ENCODE data around the gene HYDIN.

The HYDIN gene

DNA sequence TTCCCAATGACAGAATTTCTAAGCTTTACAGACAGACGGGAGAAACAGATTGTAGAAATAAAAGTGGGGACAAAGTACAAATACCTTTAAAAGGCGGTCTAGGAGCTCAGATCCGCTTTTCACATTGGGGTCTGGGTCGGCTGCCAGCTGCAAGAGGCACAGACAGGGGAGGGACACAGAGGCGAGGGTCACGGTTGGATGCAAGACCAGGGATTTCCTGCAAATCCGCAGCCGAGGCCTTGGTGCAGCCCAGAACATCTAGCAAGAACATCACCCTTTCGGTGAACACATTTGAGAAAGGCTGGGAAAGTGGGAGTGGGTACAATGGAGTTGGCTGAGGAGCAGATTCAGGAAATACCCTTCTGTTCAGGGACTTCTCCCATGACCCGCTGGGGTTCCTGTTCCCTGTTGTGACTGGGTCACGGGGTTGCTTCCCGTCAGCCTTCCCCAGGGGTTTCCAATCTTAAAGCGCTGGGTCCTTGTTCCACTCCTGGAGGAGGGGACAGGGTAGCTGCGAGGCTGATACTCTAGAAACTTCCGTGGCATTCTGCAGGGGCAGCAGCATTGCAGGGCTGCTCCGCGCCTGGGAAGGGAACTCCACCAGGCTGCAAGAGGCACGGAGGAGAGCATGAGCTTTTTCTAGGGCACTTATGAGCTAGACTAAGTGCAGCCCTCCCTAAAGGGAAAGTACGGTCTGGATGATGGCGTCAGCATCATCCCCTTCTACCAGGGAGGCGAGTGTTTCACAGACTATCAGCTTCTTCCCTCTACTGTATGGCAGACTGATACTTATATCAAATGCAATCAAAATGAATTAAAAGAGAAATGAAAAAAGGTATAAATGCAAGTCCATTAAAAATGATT, 445.6 kb downstream of the HYDIN start:
- no peak for FAIRE-seq

DNA sequence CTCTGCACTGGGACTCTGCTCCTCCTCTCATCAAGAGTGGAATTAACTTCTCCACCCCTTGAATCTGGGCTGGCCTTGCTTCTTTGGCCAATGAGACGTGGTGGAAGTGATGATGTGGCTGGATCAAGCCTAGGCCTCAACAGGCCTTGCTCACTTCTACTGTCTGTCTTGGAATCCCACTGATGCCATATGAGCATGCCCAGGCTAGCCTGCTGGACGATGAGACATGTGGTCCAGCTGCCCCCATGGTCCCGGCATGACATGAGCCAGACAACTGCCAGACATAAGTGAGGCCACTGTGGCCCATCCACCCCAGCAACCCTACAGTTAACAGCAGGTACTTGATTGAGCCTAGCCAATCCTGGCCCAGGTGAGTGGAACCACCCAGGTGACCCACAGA, 448.3 kb downstream of the HYDIN start:
- FAIRE-seq = no peak

DNA sequence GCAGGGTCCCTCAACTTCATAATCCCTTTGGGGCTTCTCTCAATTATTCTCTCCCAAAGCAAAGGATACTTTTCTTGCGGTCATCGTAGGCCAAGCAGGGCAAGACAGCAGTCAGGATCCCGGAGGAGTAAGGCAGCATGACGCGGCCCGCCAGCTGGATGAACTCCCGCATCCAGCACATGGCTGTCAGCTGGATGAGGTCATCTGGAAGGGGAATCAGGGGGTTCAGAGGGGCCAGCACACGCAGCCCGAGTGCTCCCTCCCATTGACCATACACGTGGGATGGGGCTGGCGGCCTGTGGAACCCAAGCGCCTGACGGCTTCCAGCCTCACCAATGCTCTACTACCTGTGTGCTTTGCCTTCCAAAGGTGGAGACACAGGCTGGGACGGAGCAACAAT, 448.7 kb downstream of the HYDIN start:
- no peak for FAIRE-seq

DNA sequence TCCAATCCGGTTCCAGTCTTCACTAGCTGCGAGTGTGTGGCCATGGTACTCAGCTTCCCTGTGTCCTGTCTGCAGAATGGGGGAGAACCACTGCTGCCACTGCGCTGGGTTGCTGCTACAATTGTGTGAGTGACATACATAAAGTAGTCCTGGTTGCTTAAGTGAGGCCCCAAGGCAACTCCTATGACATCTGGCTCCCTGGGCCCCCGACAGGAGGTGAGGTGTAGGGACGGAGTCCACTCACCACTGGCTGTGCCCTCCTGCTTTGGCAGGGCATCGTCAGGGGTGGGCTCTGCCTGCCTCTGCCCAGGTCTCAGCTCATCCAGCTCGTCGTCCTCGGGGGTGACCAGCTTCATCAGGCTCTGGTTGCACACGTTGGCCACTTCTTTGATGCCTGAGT, 450.0 kb downstream of the HYDIN start:
- no peak for FAIRE-seq

DNA sequence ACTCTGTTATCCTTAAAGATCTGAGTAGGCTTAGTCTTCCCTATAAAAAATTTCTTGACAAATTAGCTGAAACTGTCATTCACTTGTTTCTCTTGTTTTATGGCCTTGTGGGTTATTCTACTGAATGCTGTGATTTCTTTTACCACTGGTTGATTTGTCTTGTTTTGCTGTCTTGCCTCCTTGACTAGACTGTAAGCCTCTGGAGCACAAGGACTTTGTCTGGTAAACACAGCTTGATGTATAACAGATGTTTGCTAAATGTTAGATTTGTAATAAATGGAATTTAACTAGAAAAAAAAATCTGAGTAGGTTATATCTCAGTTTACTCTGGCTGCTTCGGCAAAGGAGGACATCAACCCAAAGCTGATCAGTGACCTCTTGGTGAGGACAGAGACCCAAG, 451.2 kb downstream of the HYDIN start:
- FAIRE-seq = no peak

DNA sequence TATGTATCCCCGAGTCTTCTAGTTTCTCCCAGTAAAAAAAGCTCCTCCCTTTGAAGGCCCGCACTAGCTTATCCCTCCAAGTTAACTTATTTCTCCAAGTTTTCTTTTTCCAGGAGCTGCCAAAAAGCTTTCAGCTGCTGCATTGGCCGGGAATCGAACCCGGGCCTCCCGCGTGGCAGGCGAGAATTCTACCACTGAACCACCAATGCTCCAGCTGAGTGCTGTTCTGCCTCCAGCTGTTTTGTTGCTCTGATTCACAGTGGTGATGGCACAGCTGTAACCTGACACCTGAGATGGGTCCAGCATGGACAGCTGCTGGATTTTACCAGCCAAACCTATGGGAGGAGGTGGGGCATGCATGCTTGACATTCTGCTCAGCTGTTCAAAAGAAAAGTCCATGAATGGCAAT, 451.6 kb downstream of the HYDIN start:
- FAIRE-seq = peak; percentile 73

DNA sequence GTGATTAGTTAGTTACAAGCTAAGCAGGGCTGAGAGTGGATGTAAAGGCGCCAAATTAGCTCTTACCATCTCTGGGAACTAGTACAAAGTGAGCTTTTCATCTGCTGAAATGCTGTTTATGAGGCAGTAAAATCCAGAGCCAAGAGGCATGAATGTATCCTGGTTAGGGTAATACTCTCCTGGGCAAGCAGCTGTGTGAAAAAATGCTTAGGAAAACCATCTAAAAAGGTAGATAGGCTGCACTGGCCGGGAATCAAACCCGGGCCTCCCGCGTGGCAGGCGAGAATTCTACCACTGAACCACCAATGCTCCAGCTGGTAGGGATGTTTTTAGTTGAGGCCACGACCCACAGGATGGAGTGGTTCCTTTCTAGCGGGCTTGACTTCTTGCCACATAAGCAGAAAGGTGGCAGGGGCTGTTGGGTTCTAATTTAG, 452.5 kb downstream of the HYDIN start:
- FAIRE-seq = no peak

DNA sequence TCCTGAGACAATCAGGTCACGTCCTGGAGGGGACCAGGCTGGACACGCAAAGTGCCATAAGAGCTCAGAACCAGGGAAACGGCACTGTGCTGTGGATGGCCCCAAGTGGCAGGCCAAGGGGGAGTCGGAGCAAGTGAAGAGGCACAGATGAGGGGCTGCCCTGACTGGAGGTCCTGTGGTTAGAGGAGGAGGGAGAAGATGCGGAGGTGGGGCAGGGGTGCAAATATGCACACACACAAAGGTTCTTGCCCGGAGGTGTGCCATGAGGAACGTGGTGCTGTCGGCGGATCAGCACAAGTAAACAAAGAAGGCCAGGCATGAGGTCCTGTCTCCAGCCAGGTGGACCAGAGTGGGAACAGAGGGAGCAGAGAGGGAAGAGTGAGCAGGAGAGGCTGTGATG, 453.0 kb downstream of the HYDIN start:
- no peak for FAIRE-seq

DNA sequence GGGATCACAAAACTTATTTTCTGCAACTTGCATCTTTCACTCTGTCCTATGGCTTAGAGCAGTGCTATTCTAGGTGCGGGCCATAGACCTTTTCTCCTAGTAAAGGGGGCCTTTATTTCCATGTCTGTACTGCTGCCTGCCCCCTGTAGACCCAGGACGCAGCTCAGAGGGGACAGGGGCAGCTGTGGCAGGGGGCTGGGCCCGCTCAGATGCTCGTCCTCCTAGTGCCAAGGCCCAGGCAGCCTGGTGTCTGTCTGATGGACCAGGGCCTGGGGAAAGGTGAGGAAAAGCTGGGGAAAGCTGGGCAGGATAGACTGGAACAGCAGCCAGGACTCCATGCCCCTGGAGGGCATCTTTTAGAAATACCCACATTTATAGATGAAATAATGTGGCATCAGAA, 455.1 kb downstream of the HYDIN start:
- FAIRE-seq = no peak

DNA sequence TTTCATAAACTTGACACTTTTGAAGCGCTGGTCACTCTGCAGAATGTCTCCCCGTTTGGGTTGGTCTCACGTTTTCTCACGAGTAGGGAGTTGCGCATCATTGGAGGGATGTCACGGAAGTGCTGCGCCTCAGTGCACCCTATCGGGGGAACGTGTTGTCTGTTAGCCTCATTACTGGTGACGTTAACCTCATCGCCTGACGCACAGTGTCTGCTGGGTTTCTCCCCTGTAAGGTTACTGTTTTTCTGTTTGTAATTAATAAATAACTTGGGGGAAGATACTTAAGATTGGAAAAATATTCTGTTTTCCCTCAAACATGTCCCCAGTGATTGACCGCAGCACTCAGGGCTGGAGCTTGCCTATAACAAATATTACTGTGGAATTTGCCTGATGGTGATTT, 456.3 kb downstream of the HYDIN start:
- no peak for FAIRE-seq

DNA sequence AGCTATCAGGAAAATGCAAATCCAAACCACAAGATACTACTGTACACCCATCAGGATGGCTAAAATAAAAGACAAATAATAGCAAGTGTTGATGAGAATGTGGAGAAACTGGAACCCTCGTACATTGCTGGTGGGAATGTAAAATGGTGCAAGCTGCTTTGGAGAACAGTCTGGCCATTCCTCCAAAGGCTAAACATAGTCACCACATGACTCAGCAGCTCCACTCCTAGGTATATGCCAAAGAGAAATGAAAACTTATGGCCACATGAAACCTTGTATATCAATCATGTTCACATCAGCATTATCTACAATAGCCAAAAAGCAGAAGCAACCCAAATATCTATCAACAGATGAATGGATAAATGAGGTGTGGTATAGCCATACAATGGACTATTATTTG, 458.0 kb downstream of the HYDIN start:
- no peak for FAIRE-seq

DNA sequence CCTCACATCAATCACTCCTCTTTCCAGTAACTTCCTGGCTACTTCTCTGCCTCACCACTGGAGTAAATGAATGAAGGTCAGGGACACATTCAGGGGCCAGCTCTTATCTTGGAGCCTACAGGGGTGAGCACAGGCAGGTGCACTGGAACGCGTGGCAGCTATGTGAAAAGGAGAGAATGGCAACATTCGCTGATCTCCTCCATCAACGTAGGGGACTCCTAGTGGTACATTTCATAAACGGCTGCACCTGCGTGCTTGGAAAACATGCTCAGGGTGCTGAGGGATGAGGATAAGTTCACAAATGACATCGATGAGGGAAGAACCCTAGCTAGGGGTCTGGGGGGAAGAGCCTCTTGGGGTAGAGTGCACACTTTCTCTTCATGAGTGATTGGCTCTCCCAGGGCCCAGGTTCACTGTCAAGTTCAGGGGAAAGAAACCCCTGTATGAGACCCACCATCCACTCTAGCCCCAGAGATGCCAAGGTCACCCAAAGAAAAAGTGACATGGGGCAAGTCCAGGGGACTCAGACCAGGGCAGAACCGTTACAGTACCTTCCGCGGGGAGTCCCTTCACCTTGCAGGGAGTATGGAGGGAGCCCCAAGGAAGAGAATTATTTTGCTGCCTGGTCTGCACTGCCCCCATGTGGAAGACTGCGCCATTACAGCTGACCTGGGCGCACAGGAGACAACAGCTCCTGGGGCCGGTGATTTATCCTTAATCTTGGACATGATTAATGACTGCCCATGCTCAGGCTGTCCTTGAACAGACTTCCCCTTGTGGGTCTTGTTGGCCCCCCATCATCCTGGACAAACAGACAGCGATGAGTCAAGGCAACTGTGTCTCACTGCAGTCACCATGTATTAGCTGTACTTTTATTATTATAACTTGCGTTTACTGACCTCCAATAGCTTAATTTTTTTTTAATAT, 459.6 kb downstream of the HYDIN start:
- no peak for FAIRE-seq

DNA sequence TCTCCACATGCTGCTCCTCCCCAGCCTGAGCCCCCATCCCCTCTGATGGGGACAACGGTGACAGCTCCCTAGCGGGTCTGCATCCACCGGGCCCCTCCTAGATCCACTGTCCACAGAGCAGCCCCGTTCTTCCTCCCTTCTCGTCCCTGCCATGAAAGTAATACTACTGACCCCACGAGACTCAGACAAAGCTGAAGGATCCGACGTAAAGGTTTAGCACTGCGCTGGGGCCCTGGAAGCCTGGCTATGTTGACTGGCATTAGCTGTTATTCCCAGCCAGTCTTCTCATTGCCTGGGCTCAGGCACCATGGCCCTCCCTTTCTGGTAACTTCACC, 460.3 kb downstream of the HYDIN start:
- no peak for FAIRE-seq

DNA sequence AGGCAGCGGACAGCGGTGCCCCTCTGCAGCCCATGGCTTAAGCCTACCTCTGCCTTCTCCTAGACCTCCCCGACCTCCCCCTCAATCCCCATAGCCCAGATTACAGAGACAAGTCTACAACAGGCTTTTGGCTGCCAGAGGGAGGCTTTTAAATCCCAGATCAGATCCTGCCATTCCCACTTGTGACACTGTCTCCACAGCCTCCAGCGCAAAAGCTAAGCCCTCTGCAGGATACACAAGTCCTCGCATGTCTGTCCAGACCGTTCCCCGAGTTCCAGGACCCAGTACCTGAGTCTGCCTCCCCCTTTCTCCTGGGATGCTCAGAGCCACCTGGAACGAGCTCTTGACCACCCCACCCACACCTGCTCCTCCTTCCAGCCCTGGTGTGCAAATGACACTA, 460.8 kb downstream of the HYDIN start:
- FAIRE-seq = no peak

DNA sequence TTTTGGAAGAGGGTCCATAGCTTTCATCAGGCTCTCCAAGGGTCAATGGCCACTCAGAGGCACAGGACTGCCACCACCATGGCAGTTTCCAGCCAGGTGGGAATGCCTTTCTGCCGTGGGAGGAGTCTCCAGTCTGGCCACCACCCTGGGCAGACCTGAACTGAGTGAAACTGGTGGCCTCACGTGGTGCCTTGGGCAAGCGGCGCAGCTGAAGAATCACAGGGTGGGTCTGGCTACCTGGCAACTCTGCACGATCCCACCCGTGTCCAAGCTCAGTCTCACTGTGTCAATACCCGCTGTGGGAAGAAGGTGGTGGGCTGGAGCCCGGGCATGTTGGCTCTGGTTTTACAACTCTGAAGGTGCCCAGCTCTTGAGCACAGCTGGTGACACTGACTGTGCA, 461.4 kb downstream of the HYDIN start:
- FAIRE-seq = no peak

DNA sequence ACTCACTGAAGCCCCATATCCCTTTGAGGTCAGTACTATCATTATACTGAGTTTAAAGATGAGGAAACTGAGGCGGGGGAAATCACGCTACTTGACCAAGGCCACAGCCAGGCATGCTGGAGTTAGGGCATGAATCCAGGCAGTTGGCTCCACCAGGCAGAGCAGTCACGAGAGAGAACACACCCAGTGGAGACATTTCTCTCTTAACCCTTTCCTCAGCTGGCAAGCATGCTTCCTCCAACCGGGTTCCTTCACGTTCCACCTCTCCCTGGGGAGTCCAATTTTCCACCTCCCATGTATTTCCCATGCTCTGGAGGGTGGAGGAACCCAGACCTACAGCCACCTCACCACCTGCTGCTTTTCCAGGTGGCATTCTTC, 462.3 kb downstream of the HYDIN start:
- no peak for FAIRE-seq

DNA sequence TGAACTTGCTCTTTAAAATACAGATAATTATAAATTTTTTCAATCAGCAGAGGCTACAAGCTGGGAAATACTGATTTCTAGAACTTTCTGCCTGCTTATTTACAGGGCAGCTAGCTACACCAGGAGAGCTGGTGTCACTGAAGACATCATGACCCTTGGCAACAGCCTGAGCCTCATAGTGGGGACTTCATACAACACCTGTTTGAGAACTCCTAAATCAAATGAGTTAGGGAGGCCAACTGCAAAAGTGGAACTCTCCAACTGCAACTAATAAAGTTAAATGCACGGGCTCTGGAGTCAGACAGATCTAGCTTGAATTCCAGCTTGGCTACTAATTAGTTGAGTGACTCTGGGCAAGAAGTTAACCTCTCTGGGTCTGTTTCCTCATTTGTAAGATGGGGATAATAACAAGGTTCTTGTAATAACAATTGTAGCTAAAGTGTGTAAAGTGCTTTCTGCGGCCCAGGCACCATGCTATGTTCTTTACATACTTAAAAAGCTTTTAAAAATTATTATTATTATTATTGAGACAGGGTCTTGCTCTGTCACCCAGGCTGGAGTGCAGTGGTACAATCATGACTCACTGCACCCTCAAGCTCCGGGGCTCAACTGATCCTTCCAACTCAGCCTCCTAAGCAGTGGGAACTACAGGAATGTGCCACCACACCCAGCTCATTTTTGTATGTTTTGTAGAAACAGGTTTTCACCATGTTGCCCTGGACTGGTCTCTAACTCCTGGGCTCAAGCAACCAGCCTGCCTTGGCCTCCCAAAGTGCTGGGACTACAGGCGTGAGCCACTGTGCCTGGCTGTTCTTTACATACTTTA, 462.9 kb downstream of the HYDIN start:
- FAIRE-seq = no peak

DNA sequence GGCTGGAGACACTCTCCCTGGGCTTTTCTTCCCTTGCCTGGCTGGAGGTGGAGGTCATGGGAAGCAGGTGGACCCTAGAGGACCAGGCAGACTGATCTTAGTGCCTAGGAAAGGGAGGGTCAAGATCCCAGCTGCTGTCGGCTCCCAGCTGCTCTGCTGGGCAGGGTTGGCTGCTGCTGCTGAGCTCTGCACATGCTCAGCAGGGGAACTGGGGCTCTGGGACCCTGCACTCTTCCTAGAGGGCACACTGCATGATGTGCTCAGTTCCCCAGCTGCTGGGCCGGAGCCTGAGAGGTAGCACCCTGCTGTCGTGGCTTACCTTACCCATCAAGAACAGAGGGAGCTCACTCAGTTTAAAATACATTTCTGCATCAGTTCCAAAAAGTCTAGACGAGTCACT, 463.9 kb downstream of the HYDIN start:
- no peak for FAIRE-seq

DNA sequence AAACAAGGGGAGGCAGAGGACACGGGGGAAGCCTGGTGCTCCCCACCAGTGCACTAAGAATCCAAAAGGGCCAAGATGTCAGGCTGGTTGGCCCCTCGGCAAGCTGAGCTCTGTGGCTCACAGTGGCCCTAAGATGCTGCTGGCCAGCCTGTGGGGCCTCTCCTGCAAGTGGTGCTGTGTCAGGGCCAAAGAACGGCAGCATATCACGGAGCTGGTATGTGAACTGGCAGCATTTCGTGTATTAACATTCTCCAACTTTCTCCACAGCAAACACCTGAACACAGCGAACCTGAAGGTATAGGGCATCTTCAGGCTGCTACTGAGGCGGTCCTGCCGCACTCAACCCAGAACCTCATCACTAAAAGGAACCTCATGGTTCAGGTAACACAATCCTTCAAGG, 464.3 kb downstream of the HYDIN start:
- FAIRE-seq = no peak

DNA sequence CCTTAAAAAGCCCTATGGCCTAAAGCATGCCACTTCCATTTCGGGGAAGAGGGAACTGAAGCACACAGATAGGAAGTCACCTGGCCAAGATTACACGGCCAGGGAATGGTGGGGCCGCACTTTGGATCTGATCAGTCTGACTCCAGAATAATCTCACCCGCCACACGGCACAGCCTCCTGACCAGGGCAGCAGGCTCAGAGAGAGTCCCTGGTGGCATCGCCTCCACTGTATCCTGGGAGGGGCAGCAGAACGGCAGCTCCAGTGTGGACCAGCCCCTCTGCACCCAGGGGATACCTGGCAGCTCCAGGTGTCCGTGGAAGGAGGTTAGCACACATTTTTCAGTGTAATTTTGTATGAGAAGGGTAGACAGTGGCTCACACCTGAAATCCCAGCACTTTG, 465.0 kb downstream of the HYDIN start:
- no peak for FAIRE-seq

DNA sequence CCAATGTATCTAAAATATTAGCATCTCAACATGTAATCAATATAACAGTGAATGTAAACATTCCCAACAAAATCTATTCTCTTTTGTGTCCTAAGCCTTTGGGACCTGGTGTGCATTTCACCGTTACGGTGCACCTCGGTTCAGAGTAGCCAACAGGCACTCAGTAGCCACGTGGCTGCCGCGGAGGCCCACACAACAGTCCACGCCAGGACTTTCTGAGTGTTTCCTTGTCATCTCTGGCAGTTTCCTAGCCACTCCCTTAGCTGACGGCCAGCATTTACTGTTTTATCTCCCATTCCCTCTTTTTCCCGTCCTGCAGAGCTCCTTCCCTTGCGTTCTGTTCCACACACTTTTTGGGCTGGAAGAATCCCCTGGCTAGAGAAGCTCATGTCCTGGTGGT, 465.9 kb downstream of the HYDIN start:
- FAIRE-seq = no peak

DNA sequence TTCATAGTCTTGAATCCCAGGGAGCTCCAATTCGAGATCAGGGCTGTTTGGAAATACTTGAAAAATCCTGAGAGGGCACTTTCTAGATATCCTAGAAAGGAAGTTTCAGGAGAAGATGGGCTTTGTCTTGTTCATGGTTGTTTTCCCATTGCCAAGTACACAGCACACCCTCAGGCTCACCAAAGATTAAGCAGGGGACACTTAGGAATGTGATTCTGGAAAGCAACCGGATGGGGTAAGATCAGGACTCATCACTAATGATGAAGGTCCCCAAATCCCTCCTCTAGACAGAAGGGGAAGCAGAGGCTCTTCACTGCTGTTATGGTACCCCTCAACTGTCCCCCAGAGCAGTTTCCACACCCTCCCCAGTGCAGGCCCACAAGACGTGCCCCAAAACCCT, 470.3 kb downstream of the HYDIN start:
- FAIRE-seq = no peak

DNA sequence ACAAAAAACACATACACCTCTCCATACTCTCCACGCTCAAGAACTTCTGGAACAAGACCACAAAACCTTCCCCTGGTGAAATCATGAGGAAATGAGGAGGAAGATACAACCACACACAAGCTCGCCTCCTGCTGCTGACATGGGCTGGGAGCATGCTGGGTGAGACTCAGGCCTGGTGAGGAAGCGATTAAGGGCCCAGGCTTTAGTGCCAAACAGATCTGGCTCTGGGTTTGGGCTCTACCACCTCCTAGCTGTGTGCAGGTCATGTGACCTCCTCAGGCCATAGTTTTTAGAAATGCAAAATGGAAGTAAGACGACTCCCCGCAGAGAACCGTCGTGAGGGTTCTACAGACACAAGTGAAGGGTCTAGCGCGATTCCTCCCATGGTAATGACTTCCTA, 470.9 kb downstream of the HYDIN start:
- FAIRE-seq = no peak
